NCI-H345 treated with DMSO at 0.1 percent for 48 hours (cell line): ENCODE data around the gene CDK11B.

Experiments
- DNase-seq: peaks from one replicate; lab custom pipeline; 2025; ENCODE audit not compliant: unreplicated experiment; lab: John Stamatoyannopoulos, UW

CDK11B gene

DNA sequence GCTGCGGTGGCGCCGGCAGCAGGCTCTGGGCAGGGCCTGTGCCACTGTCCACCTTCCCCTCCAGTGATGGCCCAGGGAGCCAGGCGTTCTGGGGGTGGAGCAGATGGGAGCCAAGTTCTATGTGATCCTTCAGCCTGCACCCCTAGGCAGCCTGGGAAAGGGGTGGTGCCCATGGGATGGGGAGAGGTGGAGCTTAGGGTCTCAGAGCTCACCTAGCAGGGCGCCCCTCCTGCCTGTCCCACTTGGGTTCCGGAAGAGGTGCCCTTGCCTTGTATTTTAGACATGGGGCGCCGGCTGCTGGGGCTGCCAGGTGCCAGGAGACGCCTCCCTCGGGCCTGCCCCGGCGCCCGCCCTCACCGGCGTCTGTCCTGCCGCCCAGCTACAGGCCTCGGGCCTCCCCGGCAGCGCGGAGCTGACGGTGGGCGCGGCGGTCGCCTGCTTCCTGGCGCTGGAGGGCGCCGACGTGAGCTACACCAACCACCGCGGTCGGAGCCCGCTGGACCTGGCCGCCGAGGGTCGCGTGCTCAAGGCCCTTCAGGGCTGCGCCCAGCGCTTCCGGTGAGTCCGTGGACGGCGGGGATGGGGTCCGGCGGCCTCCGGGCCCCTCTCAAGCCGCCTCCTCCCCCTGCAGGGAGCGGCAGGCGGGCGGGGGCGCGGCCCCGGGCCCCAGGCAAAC is 29.9 kb downstream of the CDK11B start:
- DNase-seq, result no peak

DNA sequence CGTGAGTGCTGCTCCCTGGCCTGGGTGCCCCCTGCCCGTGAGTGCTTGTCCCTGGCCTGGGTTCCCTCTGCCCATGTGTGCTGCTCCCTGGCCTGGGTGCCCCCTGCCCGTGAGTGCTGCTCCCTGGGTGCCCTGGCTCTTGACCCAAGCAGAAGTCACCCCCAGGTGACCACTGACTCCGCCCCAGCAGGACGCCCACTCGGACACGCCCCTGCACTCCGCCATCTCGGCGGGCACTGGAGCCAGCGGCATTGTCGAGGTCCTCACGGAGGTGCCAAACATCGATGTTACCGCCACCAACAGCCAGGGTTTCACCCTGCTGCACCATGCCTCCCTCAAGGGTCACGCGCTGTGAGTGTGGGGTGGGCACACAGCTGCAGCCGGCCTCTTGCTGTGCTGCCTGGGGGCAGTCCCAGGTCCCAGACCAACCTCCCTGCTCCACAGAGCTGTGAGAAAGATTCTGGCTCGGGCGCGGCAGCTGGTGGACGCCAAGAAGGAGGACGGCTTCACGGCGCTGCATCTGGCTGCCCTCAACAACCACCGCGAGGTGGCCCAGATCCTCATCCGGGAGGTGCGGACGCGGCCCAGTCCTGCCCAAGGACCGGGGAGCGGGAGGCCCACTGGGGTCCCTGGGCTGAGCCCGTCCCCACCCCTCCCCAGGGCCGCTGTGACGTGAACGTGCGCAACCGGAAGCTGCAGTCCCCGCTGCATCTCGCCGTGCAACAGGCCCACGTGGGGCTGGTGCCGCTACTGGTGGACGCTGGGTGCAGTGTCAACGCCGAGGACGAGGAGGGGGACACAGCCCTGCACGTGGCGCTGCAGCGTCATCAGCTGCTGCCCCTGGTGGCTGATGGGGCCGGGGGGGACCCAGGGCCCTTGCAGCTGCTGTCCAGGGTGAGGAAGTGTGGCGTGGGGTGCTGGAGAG is 30.7 kb downstream of the CDK11B start:
- DNase-seq, result no peak

- DNase-seq, result no peak
Measured at GRCh38 chr1:1627261-1627828, 31.5 kb downstream of the CDK11B start.

- no peak for DNase-seq
Measured at GRCh38 chr1:1626207-1627141, 32.3 kb downstream of the CDK11B start.

- DNase-seq, result no peak
Measured at GRCh38 chr1:1625824-1626206, 33.0 kb downstream of the CDK11B start.

GRCh38 chr1:1625404-1625775 is 33.4 kb downstream of the CDK11B start:
- DNase-seq, result no peak

DNA sequence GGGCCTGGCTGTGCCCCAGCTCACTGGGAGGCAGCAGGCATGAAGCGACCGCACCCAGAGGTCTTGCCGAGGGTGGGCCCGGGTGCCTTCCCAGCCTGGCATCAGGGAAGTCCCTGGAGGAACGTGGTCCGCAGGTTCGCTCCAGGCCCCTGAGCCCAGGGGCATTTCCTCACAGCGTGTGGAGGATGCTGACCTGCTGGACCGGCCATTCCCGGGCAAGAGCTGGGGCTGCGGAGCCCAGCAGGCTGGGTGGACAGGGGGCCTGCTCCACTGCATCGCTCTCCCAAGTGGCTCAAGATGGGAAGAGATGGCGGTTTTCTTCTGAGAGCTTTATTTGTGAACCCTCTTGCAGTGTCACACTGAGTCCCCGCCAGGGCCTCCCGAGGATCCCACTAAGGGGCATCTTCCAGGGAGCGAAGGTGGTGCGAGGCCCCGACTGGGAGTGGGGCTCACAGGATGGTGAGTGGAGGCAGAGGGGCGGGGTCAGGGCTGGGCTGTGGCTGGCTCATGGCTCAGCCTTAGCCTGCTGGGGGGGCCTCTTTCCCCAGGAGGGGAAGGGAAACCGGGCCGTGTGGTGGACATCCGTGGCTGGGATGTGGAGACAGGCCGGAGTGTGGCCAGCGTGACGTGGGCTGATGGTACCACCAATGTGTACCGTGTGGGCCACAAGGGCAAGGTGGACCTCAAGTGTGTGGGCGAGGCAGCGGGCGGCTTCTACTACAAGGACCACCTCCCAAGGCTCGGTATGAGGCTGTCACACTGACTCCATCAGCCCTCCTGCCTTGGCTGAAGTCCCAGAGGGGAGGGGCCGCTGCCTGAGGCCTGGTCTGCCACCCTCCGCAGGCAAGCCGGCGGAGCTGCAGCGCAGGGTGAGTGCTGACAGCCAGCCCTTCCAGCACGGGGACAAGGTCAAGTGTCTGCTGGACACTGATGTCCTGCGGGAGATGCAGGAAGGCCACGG is 34.1 kb downstream of the CDK11B start:
- no peak for DNase-seq

DNA sequence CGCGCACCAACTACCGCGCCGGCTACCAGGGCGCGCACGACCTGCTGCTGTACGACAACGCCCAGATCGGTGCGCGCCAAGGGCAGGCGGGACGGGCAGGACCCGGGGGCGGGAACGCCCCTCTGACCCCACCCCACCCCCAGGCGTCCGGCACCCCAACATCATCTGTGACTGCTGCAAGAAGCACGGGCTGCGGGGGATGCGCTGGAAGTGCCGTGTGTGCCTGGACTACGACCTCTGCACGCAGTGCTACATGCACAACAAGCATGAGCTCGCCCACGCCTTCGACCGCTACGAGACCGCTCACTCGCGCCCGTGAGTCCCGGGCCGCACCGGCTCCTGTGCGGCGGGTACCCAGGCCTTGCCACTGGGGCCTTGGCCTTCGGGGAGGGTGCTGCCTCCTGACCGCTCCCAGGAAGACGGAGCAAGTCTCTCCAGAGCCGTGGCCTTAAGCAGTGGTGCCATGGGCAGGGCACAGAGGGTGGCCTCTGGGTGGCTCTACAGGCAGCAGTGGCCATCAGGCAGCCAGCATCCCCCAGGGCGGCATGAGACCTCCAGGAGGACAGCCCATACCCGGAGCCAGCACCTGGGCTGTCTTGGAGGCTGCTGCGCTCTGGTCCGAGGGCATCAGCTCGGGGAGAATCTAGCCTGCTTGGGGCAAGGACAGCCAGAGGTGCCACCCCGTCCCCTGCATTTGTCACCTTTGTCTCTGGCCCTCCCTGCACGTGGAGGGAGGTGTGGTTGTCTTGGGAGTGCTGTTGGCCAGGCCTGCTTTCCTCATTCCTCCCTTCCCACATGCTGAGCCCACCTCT is 35.0 kb downstream of the CDK11B start:
- no peak for DNase-seq

GRCh38 chr1:1623181-1623630 is 35.6 kb downstream of the CDK11B start:
- no peak for DNase-seq

- DNase-seq, result no peak
Measured at GRCh38 chr1:1622788-1623094, 36.1 kb downstream of the CDK11B start.

GRCh38 chr1:1622010-1622787 is 36.6 kb downstream of the CDK11B start:
- no peak for DNase-seq

DNA sequence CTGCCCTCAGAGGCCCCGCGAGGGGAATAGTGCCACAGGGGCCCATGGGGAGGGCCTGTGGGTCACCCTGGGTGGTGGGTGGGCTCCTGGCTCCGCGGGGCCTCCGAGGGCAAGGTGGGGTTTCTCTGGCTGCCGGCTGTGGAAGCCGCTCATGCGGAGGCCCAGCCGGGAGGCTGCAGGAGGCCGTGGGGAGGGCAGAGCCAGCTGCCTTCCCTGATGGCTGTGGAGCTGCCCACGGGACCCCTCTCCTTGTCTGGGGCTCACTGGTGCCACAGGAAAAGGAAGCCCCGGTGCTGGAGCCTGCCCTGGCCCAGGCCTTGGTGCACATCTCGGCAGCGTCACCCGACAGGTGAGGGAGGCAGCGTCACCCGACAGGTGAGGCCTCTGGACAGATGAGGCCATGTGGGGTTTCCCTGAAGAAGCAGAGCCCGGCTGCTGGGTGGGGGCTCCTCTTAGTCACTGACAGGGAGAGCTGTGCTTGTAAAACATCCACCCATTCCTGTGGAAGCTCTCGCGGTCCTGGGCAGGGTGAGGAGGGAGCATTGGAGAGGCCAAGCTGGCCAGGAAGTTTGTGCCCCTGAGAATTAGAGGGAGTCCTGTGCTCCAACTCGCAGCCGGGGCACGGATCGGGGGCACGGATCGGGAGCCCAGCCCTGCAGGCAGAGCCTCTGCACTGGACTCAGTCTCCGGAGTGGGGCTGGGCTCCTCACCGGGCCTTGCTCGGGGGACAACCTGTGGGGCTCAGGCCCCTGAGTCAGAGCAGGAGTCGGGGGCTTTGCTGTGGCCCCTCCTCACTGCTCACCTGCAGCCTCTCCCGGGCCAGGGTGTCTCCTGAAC is 37.4 kb downstream of the CDK11B start:
- DNase-seq, result no peak

GRCh38 chr1:1620433-1621139 is 38.2 kb downstream of the CDK11B start:
- DNase-seq, result no peak

DNA sequence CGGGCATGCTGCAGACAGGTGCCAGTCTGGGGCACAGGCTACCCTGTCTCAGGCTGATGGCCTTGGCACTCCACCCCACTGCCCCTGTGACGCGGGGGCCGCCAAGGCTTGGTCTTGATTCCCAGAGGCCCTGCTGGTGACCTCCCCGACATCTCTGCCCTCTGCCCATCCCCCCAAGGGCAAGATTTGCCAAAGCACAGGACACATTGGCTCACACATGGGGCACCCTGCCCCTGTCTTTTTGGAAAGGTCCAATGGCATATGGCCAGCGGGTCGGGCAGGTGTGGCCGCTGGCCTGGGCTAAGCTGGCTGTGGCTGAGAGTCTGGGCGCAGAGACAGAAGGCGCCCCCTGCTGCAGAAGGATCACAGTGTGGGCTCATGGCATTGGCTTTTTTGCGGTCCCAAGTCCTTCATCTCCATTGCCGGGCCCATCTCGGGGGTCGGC is 38.9 kb downstream of the CDK11B start:
- no peak for DNase-seq

GRCh38 chr1:1618396-1619068 is 40.3 kb downstream of the CDK11B start:
- DNase-seq, result no peak

- DNase-seq, result no peak
Measured at GRCh38 chr1:1617925-1618324, 40.9 kb downstream of the CDK11B start.
